Stomach (tissue), 4 donors: ENCODE measurements around the gene TMEM134.

Experiments
- EP300 ChIP-seq: sonication (generic); formaldehyde crosslinking; IDR thresholded peaks from one replicate; pipeline ENCODE4 v1.6.1; 2017; ENCODE audit warnings: antibody characterized with exemption
- POLR2A ChIP-seq, 4 donors: fragments of 450-650 bp; IDR thresholded peaks; one replicate each; pipeline ENCODE4 v1.6.1; 2016; ENCODE audit warnings: antibody characterized with exemption in 4 of 4, control low read depth in 2 of 4, mild to moderate bottlenecking in 1 of 4, moderate library complexity in 1 of 4
- POLR2AphosphoS5 ChIP-seq, 3 donors: sonication (generic); formaldehyde crosslinking; IDR thresholded peaks; one replicate each; pipeline ENCODE4 v1.6.1; 2016; ENCODE audit warnings: antibody characterized with exemption in 3 of 3
- TF ChIP-seq, protein P1 (sequence below), 7 experiments: fragments of 450-650 bp in 4 of 7; fragments of 200-600 bp in 3 of 7; sonication (generic) in 3 of 7; IDR thresholded peaks; one replicate each; pipeline ENCODE4 v1.5.1; 2016 to 2019; ENCODE audit warnings: antibody characterized with exemption in 7 of 7, control low read depth in 2 of 7, mild to moderate bottlenecking in 1 of 7

DNA sequence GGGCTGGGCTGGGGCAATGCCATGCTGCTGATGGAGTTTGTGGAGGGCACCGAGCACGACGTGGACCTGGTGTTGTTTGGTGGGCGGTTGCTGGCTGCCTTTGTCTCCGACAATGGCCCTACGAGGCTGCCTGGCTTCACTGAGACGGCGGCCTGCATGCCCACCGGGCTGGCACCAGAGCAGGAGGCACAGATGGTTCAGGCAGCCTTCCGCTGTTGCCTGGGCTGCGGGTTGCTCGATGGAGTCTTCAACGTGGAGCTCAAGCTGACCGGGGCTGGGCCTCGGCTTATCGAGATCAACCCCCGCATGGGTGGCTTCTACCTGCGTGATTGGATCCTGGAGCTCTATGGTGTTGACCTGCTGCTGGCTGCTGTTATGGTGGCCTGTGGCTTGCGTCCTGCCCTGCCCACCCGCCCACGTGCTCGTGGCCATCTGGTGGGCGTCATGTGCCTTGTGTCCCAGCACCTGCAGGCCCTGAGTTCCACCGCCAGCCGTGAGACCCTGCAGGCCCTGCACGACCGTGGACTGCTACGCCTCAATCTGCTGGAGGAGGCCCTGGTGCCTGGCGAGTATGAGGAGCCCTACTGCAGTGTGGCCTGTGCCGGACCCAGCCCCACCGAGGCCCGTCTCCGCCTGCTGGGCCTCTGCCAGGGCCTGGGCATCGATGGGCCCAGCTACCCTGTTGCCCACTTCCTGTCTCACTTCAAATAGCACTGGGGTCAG lies 45.0 kb downstream of the TMEM134 start:
- no peak for TF ChIP-seq POLR2A (IDR thresholded peaks at IDR 0.05)
- TF ChIP-seq POLR2AphosphoS5 (IDR thresholded peaks at IDR 0.05) = no peak
- TF ChIP-seq EP300 = no peak
- TF ChIP-seq, protein P1, sequence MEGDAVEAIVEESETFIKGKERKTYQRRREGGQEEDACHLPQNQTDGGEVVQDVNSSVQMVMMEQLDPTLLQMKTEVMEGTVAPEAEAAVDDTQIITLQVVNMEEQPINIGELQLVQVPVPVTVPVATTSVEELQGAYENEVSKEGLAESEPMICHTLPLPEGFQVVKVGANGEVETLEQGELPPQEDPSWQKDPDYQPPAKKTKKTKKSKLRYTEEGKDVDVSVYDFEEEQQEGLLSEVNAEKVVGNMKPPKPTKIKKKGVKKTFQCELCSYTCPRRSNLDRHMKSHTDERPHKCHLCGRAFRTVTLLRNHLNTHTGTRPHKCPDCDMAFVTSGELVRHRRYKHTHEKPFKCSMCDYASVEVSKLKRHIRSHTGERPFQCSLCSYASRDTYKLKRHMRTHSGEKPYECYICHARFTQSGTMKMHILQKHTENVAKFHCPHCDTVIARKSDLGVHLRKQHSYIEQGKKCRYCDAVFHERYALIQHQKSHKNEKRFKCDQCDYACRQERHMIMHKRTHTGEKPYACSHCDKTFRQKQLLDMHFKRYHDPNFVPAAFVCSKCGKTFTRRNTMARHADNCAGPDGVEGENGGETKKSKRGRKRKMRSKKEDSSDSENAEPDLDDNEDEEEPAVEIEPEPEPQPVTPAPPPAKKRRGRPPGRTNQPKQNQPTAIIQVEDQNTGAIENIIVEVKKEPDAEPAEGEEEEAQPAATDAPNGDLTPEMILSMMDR (IDR thresholded peaks at IDR 0.05) = no peak
